GM12875 (cell line): ENCODE data around the gene COG3.

Source experiments
- H3K4me3 ChIP-seq: one replicate; pipeline ENCODE4 v1.5.1; 2011; ENCODE audit warnings: low read depth, low read length, control low read depth
- CTCF ChIP-seq: IDR thresholded peaks from 2 replicates; pipeline ENCODE4 v1.5.1; 2011; ENCODE audit warnings: low read depth, mild to moderate bottlenecking, control low read depth, inconsistent platforms, low read length, moderate library complexity, borderline replicate concordance; ENCODE audit not compliant: insufficient read depth

The COG3 gene

DNA sequence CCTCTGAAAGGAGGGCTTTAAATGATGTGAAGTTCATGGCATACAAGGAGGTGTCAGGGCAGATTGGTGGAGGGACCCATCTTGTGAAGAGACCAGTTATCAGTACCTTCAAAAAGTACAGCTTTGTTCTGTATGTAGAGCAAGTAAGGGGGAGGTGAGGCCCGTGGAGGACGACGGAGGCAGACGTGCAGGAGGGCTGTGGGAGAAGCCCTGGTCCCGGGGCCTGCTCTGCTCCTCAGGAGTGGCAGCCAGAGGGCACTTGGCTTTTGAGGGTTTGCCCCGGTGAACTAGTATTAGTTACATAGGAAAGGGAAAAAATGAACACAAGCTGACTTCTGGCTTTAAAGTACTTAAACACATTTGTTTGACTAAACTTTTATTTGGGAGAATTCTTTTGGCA, 42.1 kb downstream of the COG3 start:
- H3K4me3 ChIP-seq, result no peak overlapping the region
- no peak for TF ChIP-seq CTCF

GRCh38 chr13:45508776-45509175, 44.0 kb downstream of the COG3 start:
- H3K4me3 ChIP-seq, result no peak overlapping the region
- TF ChIP-seq CTCF, result no peak

DNA sequence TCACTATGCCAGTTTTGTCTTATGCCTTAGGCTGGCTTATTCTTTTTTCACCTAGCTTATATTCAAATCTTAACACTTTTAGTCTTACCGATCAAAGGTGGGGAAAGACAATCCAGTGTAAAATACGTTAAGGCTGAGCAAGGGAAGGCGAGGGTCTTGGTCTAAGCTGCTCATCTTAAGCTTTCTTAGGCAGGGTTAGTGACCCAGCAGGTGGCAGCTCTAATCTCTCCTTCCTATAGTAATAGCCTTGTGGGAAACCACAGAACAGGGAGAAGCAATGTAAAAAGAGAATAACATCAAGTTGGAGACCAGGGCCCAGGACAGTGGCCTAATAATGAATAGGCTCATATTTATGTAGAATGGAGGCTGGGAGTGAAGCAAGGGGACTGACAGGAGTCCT, 45.9 kb downstream of the COG3 start:
- H3K4me3 ChIP-seq, result no peak overlapping the region
- TF ChIP-seq CTCF, result no peak

DNA sequence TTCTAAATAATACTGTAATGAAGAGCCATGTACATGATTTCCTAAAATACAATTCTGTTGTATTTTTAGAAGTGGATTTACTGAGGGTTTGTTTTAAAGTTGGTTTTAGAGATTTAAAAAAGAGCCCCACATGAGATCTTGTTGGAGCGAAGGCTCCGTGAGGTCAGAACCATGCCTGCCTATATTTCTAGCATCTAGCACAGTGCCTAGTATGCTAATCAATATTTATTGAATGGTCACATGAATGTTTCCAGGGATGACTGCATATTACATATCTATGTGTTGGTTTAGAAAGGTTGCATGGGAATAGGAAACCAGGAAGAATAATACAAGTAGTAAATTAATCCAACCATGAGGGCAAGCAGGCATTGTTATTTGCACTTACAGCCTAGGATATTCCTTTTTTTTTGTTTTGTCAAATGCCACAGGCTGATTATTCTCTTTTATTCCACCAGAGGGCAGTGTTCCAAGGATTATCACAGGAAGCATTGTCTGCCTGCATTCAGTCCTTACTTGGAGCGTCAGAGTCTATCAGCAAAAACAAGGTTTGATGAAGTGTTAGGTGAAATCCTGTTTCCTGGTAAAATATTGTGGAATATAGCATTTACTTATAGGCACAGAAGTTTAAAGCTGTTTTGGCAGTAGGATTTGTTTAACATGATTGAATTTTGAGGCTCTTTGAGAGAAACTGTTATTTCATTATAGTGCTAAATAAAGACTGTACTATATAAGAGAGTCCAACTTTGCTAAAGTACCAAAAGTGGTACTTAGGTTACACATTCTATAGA, 46.8 kb downstream of the COG3 start:
- H3K4me3 ChIP-seq, result no peak overlapping the region
- TF ChIP-seq CTCF, result peak; percentile 65; the same call in 1 of the 2 replicates

- no peak for TF ChIP-seq CTCF
- H3K4me3 ChIP-seq, result no peak overlapping the region
These were observed 47.4 kb downstream of the COG3 start for GRCh38 chr13:45512098-45512496.

DNA sequence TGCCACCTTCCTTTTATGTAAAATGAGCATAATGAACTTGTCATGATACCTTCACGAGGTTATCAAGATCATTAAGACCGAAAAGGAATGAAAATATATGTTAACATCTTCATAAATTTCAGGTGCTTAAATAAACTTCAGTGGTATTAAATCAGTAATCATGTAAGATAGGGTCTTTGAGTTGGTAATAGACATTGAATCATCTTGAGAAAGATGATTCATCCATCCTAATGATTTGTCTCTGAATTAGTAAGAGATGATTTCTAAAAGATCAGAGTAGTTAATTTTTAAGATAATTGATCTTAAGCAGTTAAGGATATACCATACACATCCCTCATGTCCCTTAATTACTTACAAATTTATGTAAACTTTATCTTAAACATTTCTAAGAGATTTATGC, 52.0 kb downstream of the COG3 start:
- TF ChIP-seq CTCF, result no peak
- no peak overlapping the region for H3K4me3 ChIP-seq

- no peak for TF ChIP-seq CTCF
- no peak overlapping the region for H3K4me3 ChIP-seq
These were observed 53.9 kb downstream of the COG3 start for GRCh38 chr13:45518525-45519245.
